Measurements from ENCODE around the gene ABHD15.

- TF ChIP-seq CTCF (IDR thresholded peaks at IDR 0.05 in 8 of 11, conservative IDR thresholded peaks at IDR 0.05 in 3 of 11), result no peak
- TF ChIP-seq POLR2A (IDR thresholded peaks at IDR 0.05), result no peak
- TF ChIP-seq POLR2AphosphoS5 (IDR thresholded peaks at IDR 0.05), result no peak
Observed at GRCh38 chr17:29546085-29546484, 20.8 kb downstream of the ABHD15 start.

Data from spleen (tissue), 7 donors.